ENCODE measurements around the gene CST6. TPM values are rescaled to one million over a fixed set of nuclear protein-coding genes. Genes with fewer than 3 reads are reported as not detected.

CST6 gene
- total RNA-seq, 1 donor from 2014 or later, result not detected

DNA sequence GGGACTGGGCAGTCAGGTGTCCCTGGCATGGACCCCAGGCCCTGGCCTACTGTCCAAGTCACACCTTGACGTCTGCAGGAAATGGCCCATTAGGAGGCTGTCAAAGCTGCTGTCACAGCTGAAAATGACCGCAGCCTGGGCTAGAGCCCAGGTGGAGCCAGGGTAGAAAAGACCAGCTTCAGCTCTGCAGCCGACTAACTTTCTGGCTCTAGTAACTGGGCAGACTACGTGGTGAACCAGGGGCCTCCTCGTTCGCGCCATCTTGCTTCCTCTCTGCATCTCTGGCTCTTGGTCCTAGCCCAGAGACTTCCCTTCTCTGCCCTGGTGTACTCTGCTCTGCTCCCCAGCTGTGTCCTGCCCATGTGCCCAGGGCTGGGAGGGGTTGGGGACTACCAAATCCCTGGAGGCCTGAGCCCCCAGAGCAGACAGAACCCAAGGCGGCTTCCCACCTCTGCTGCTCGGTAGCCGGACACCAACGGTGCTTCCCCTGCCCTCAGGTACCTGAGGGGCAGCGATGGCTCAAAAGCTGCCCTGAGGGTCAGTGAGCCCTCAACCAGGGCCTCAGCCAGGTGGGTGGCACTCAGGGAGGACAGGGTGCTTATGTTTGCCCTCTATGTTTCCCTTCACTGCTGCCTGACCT is 30.6 kb upstream of the CST6 start:
- no peak overlapping the region for H3K27ac Mint-ChIP-seq (ENCODE audit: unreplicated experiment)

GRCh38 chr11:65981972-65982823 is 29.6 kb upstream of the CST6 start:
- no peak overlapping the region for H3K27ac Mint-ChIP-seq (ENCODE audit: unreplicated experiment)
- peaks cover 12% of the 10 kb centered on the region for H3K36me3 Mint-ChIP-seq (ENCODE audit: unreplicated experiment)
- H3K4me1 Mint-ChIP-seq (ENCODE audit: unreplicated experiment), result no peaks in the 10 kb centered on the region
- no peak for DNase-seq (ENCODE audit: extremely low spot score, unreplicated experiment)
- TF ChIP-seq CTCF (IDR thresholded peaks at IDR 0.05), result no peak
- no peaks in the 10 kb centered on the region for H3K9me3 Mint-ChIP-seq (ENCODE audit: unreplicated experiment)
- H3K4me3 Mint-ChIP-seq (ENCODE audit: unreplicated experiment), result no peak overlapping the region
- H3K27me3 Mint-ChIP-seq (ENCODE audit: unreplicated experiment), result no peaks in the 10 kb centered on the region

More for the DNA sequence above, 30.6 kb upstream of the CST6 start:
- Mint-ChIP-seq H3K9me3 (ENCODE audit: unreplicated experiment) (no peaks in the 10 kb centered on the region), H3K36me3 (ENCODE audit: unreplicated experiment) (peaks cover 20% of the 10 kb centered on the region), H3K27me3 (ENCODE audit: unreplicated experiment) (no peaks in the 10 kb centered on the region), H3K4me1 (ENCODE audit: unreplicated experiment) (no peaks in the 10 kb centered on the region), H3K4me3 (ENCODE audit: unreplicated experiment) (no peak overlapping the region)
- no peak for DNase-seq (ENCODE audit: extremely low spot score, unreplicated experiment)
- no peak for TF ChIP-seq CTCF (IDR thresholded peaks at IDR 0.05)

- TF ChIP-seq CTCF (IDR thresholded peaks at IDR 0.05), result no peak
- no peaks in the 10 kb centered on the region for H3K9me3 Mint-ChIP-seq (ENCODE audit: unreplicated experiment)
- no peak overlapping the region for H3K4me3 Mint-ChIP-seq (ENCODE audit: unreplicated experiment)
- no peak for DNase-seq (ENCODE audit: extremely low spot score, unreplicated experiment)
- no peaks in the 10 kb centered on the region for H3K4me1 Mint-ChIP-seq (ENCODE audit: unreplicated experiment)
- H3K27ac Mint-ChIP-seq (ENCODE audit: unreplicated experiment), result no peak overlapping the region
- H3K27me3 Mint-ChIP-seq (ENCODE audit: unreplicated experiment), result no peaks in the 10 kb centered on the region
- H3K36me3 Mint-ChIP-seq (ENCODE audit: unreplicated experiment), result peaks cover 8% of the 10 kb centered on the region
These were observed 28.8 kb upstream of the CST6 start for GRCh38 chr11:65982824-65983588.

DNA sequence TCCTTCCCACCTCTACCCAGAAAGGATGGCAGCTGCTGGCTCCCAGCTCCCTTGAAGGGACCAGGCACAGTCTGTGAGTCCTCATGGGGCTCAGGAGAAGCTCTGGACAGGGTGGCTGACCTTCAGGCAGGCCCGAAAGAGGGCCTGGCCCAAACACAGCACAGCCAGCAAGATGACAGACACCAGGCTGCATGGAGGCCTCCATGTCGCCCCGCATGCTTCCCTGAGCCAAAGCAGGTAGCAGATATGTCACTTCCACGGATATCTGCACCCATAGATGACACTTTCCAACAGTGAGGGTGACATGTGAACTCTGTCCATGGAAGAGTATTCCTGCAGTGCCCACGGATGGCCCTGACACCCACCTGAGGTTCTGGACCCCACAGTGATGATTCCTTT is 28.2 kb upstream of the CST6 start:
- no peak for DNase-seq (ENCODE audit: extremely low spot score, unreplicated experiment)
- Mint-ChIP-seq H3K4me1 (ENCODE audit: unreplicated experiment) (no peaks in the 10 kb centered on the region), H3K36me3 (ENCODE audit: unreplicated experiment) (peaks cover 8% of the 10 kb centered on the region), H3K27me3 (ENCODE audit: unreplicated experiment) (no peaks in the 10 kb centered on the region), H3K4me3 (ENCODE audit: unreplicated experiment) (no peak overlapping the region), H3K27ac (ENCODE audit: unreplicated experiment) (no peak overlapping the region), H3K9me3 (ENCODE audit: unreplicated experiment) (no peaks in the 10 kb centered on the region)
- TF ChIP-seq CTCF (IDR thresholded peaks at IDR 0.05), result no peak

DNA sequence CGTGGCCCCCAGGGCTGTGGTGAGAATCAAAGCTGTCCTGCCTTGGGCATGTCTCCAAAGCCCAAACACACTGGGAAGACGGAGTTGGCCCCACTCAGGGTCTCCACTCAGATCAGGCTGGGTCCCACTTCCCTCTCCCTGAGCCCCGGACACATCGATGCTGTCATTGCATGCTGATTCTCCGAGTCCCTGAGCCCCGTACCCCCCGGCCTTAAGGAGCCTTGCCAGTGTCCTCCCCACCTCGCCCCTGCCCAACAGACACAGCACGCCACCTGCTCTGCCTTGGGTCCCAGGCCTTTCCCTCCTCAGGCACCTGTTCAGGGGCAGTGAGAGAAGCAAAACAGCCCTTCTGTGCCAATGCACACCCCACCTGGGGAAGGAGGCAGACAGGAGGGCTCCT is 24.5 kb upstream of the CST6 start:
- no peaks in the 10 kb centered on the region for H3K27me3 Mint-ChIP-seq (ENCODE audit: unreplicated experiment)
- H3K27ac Mint-ChIP-seq (ENCODE audit: unreplicated experiment), result no peak overlapping the region
- no peak overlapping the region for H3K4me3 Mint-ChIP-seq (ENCODE audit: unreplicated experiment)
- no peaks in the 10 kb centered on the region for H3K9me3 Mint-ChIP-seq (ENCODE audit: unreplicated experiment)
- H3K4me1 Mint-ChIP-seq (ENCODE audit: unreplicated experiment), result peaks cover 5% of the 10 kb centered on the region
- TF ChIP-seq CTCF (IDR thresholded peaks at IDR 0.05), result no peak
- H3K36me3 Mint-ChIP-seq (ENCODE audit: unreplicated experiment), result peaks cover 5% of the 10 kb centered on the region
- no peak for DNase-seq (ENCODE audit: extremely low spot score, unreplicated experiment)
